HG03175 (cell line): Measurements from ENCODE around the gene PPARD.

Experiments
- ATAC-seq: cut with Tn5 transposase; IDR thresholded peaks from one replicate; pipeline ENCODE4 v1.9.1; 2021; ENCODE audit warnings: mild to moderate bottlenecking, moderate library complexity; ENCODE audit not compliant: unreplicated experiment

The PPARD gene

DNA sequence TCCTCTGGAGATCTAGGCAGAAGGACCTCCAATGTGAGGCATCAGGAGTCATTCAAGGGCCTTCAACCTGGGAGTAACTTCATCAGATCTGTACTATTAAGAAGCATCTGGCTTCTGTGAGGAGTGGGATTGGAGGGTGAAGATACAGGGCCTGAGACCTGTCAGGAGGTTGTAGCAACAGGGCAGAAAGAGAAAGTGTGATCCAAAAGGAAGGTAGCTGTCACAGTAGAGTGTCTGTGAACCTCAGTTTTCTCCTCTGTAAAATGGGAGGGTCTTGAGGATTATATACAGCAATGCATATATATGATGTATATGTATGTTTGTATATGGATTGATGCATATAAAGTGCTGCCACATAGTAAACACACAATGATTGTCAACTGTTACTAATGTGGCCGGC is 123.3 kb downstream of the PPARD start:
- no peak for ATAC-seq

DNA sequence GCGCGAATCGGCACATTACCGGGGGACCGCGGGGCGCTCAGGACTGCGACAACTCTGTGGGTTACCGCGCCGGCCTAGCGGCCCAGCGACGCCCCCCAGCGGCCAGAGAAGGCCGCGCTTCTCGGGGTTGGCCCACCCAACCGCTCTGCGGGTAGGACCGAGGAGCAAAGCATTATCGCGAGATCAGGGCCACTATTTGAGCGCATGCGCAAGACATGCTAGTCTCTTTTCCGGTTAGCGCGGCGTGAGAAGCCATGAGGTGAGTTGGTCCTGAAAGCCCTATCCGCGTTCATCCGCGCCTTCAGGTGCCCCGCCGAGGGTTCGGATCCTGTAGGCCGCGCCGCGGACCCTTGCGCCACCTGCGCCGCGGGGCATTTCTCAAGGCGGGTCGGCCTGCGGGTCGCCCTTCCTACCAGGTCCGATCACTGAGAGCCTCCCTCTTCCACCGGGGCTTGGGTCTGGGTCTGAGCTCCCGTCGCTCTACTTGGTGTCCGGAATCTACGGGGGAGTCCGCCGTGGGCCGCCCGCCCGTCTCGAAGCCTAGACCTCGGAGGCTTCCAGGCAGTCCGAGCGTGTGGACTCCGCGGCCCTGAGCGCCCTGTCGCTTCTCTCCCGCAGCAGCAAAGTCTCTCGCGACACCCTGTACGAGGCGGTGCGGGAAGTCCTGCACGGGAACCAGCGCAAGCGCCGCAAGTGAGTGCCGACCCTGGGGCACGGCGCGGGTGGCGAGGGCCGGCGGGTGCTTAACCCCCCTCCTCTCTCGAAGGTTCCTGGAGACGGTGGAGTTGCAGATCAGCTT is 126.0 kb downstream of the PPARD start, which contains the start of gene RPL10A:
TSS of gene RPL10A (plus strand) at position 221 of the 799 bp plus-strand sequence. CDS start at position 255, 34 bp downstream.
- ATAC-seq = peak; percentile 75

GRCh38 chr6:35468980-35469750 is 126.8 kb downstream of the PPARD start:
- peak; percentile 5 for ATAC-seq

- no peak for ATAC-seq
Measured at GRCh38 chr6:35469751-35470662, 127.6 kb downstream of the PPARD start.

- ATAC-seq = no peak
Measured at GRCh38 chr6:35470663-35471120, 128.3 kb downstream of the PPARD start.

DNA sequence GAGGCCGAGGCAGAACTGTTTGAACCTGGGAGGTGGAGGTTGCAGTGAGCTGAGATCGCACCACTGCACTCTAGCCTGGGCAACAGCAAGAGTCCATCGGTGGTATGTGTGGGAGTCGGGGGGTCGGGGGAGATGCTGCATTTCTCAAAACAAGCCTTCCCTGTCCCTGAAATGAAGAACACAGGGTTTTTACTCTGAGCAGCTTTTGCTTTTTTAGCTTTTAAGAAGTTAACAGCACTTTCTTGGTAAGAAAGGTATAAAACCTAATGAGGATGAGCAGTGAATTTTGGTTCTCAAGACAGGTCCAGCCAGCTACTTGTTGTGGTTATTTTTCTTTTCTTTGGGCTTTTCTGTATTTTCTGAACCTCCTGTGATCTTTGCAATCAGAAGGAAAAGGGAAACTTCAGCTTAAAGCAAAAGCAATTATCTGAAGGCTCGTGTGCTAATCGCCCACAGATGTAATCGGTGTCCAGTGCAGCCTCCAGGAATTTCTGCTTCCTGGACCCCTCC is 129.5 kb downstream of the PPARD start:
- no peak for ATAC-seq

DNA sequence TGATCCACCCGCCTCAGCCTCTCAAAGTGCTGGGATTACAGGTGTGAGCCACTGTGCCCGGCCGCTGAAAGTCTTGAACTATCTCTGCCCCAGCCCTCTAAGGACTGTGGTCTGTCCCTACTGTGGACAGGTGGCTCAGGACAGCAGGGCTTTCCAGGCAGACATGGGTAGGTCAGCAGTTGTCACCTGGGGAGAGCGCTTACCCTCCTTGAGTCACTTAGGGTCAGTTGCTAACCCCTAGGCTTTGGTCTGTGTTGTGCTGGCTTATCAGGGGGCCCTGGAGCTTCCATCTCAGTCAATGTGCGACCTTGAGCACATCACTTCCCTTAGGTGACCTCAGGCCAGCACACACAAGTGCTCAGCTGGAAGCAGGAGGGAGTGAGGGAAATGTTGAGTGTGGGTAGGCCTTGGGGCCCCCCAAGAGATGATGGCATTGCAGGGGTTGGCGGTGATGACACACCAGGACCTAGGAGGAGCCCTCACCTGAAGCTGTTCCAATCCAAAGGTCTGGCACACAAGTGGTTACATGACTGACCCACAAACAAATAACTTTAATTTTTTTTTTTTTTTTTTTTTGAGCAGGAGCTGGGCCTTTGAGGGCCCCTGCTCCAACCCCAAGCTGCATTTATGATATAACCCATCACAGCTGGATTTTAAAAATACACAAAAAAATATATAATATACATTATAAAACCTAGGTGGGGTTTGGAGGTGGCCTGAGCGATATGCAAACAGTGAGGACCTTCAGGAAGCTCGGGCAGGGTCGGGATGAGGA is 130.9 kb downstream of the PPARD start:
- no peak for ATAC-seq

- ATAC-seq = no peak
Measured at GRCh38 chr6:35473850-35474130, 131.4 kb downstream of the PPARD start.

- ATAC-seq = no peak
Measured at GRCh38 chr6:35474131-35474941, 132.0 kb downstream of the PPARD start.

DNA sequence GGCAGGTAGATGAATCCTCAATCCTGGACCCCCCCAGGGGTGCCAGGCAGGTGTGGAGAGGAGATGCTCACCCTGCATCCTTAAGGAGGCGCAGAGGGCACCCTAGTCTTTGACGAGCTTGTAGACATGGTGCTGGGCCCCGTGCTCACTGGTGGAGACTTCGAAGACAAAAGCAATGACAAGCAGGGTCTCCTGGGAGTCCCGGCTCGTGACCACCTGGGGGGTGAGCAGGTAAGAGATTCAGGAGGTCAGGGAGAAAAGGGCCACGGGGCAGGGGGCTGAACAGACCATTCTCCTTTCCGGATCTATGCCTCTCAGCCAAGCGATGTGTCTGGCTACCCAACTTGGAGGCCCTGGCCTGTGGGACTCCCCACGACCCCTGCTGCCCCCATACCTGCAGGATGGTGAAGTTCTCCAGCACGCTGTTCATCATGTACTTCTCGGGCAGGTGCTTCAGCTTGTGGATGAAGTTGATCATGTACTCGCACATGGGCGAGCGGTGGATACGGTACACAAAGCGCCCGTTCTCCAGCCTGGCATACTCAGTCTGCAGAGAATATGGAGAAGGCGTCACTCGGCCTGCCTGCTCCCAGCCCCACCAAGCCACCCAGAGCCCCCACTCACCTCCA is 132.7 kb downstream of the PPARD start:
- ATAC-seq = no peak

DNA sequence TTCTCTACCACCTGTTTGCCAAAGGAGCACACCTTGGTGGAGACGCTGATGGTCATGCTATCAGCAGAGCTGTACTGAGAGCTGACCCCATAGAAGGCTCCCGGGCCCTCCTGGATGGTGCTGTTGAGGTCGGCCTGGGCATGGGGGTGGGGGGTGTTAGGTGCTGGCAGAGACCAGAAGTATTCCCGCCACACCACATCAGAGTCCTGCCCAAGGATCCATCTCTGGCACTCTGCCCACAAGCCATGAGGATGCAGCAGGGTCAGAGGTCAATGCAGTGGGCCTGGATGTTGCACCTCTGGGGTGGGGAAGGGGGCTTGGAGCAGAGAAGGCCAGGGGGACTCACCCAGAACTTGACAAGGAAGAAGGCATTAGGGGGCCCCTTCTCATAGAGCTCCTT is 133.2 kb downstream of the PPARD start:
- no peak for ATAC-seq

DNA sequence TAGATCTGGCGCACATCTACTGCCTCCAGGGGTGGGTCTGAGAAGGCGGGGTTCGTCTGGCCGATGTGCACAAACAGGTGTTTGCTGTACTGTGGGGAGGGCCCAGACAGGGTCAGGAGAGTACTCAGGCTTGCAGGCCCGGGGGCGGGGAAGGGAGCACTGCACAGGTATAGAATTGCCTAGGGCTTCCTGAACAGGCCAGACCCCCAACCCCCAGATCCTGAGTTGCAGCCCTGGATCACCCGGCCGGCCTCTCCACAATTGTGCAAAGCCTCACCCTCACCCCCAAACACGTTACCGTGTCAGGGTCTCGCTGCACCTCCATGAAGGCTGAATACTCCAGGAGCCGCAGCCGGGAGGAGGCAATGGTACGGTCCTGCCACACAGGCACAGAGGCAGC is 133.6 kb downstream of the PPARD start:
- no peak for ATAC-seq

DNA sequence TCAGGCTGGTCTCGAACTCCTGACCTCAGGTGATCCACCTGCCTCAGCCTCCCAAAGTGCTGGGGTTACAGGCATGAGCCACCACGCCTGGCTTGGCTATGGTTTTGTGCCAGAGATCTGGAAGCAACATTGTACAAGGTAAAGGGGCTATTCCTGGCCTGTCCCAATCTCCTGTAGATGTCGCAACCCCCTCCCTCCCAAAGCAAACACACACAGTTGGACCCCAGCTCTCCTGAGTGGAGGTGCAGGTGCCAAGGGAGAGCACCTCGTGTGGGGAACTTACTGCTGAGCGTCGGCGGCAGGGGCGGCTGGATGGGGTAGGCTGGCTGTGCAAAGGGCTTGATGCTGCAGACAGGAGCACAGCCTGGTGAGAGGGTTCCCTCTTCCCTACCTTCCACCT is 134.7 kb downstream of the PPARD start:
- ATAC-seq = no peak
